ENCODE results near the gene NUBPL. TPM values are rescaled to one million over a fixed set of nuclear protein-coding genes. Genes with fewer than 3 reads are reported as not detected.

The NUBPL gene
- total RNA-seq, 1 experiment from 2014 or later: 5.7 TPM

DNA sequence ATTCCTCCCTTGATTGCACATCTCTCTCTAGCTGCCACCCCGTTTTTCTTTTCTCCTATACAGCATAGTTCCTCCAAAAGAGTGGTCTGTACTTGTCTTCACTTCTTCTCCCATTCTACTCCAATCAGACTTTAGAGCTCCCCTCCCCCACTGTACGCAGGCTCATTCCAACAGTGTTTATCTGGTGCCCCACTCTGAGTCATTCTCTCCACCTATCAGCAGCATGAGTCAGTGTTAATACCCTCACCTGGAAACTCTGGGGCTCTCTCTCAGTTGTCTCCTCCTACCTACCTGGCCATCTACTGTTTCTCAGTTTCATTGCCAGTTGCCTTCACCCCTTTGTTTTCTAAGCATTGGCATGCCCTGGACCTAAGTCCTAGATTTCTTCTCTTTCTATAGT is 340.8 kb downstream of the NUBPL start:
- Histone ChIP-seq H3K4me3 (ENCODE audit: low read depth in 2 of 2, low read length in 2 of 2) (no peak overlapping the region), H3K36me3 (ENCODE audit: control insufficient read depth, insufficient read depth, low read length) (no peaks in the 10 kb centered on the region), H3K4me1 (ENCODE audit: control insufficient read depth, insufficient read depth, low read length) (no peaks in the 10 kb centered on the region), H3K9me3 (ENCODE audit: control insufficient read depth, insufficient read depth, low read depth, low read length) (no peaks in the 10 kb centered on the region), H3K27me3 (ENCODE audit: control insufficient read depth, insufficient read depth, low read length) (no peaks in the 10 kb centered on the region), H3K27ac (ENCODE audit: low read length) (no peak overlapping the region)
- in situ Hi-C loops (cut with HindIII; ENCODE audit: low pct_unique_long_range_greater_than_20kb, low sequenced_read_pairs) (no loop called here), intact Hi-C loops (cut with micrococcal nuclease; ENCODE audit: unreplicated experiment) (no loop called here)
- ChIA-PET CTCF (no interaction called here), POLR2A (no interaction called here)
- DNase-seq (ENCODE audit: low read depth, low spot score) (no peak), ATAC-seq (no peak)
- TF ChIP-seq TCF7L2 (IDR thresholded peaks at IDR 0.05; ENCODE audit: low read depth, low read length) (no peak), REST (IDR thresholded peaks at IDR 0.05; ENCODE audit: insufficient read depth in 1 of 2, low read depth in 2 of 2, low read length in 1 of 2) (no peak), POLR2AphosphoS5 (IDR thresholded peaks at IDR 0.05; ENCODE audit: low read depth, low read length) (no peak), SIN3A (IDR thresholded peaks at IDR 0.05; ENCODE audit: borderline replicate concordance, insufficient read depth, low read depth, low read length) (no peak), CTCF (IDR thresholded peaks at IDR 0.05) (no peak)
- BruUV-seq (replicated peaks): no TSS peak

DNA sequence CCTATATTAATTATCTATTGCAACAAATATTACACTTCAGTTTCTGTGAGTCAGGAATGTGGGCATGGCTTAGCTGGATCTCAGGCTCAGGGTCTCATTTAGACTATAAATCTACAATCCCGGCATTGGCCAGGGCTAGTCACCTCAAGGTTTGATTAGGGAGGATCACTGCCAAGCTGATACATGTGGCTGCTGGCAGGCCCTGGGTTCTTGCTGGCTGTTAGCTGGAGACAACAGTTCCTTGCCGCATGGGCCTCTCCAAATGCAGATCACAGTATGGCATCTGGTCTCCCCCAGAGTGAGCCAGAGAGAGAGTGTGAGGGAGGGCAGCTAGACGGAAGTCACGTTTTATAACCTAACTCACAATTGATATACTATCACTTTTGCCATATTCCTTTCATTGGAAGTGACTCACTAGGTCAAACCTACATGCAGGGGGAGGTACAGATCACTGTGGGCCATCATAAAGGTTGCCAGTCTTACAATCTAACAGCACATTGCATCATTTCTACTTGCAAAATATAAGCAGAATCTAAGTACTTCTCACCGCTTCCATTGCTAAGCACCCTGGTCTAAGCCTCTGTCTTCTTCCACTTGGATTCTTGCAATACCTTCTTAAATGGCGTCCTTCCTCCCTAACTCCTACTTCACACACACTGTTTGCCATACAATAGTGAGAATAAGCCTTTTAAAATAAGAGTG is 341.9 kb downstream of the NUBPL start:
- H3K27me3 ChIP-seq (ENCODE audit: control insufficient read depth, insufficient read depth, low read length): no peaks in the 10 kb centered on the region
- POLR2A ChIA-PET: no interaction called here
- H3K9me3 ChIP-seq (ENCODE audit: control insufficient read depth, insufficient read depth, low read depth, low read length): no peaks in the 10 kb centered on the region
- no TSS peak for BruUV-seq (replicated peaks)
- no peaks in the 10 kb centered on the region for H3K4me1 ChIP-seq (ENCODE audit: control insufficient read depth, insufficient read depth, low read length)
- intact Hi-C loops (cut with micrococcal nuclease; ENCODE audit: unreplicated experiment): no loop called here
- DNase-seq (ENCODE audit: low read depth, low spot score) (no peak), ATAC-seq (no peak)
- in situ Hi-C loops (cut with HindIII; ENCODE audit: low pct_unique_long_range_greater_than_20kb, low sequenced_read_pairs): no loop called here
- CTCF ChIA-PET: no interaction called here
- no peaks in the 10 kb centered on the region for H3K36me3 ChIP-seq (ENCODE audit: control insufficient read depth, insufficient read depth, low read length)
- no peak overlapping the region for H3K4me3 ChIP-seq (ENCODE audit: low read depth in 2 of 2, low read length in 2 of 2)
- TF ChIP-seq SIN3A (IDR thresholded peaks at IDR 0.05; ENCODE audit: borderline replicate concordance, insufficient read depth, low read depth, low read length) (no peak), TCF7L2 (IDR thresholded peaks at IDR 0.05; ENCODE audit: low read depth, low read length) (no peak), REST (IDR thresholded peaks at IDR 0.05; ENCODE audit: insufficient read depth in 1 of 2, low read depth in 2 of 2, low read length in 1 of 2) (no peak), POLR2AphosphoS5 (IDR thresholded peaks at IDR 0.05; ENCODE audit: low read depth, low read length) (no peak), CTCF (IDR thresholded peaks at IDR 0.05) (no peak)
- no peak overlapping the region for H3K27ac ChIP-seq (ENCODE audit: low read length)
